Activated T-helper 2 cell treated with anti-CD3 and anti-CD28 coated beads, Interferon-gamma antibody, Interleukin-2, Interleukin-4, amounts not matched to agents 10 μg/mL and 5 μg/mL and 100 μg/mL, durations not matched to agents 14 hours and 24 hours and 36 hours (primary cell): ENCODE measurements around the gene BAZ2B. TPM values are rescaled to one million over a fixed set of nuclear protein-coding genes. Genes with fewer than 3 reads are reported as not detected.

Experiments
- DNase-seq: peaks from one replicate; pipeline ENCODE4 v3.0.0; 2021; ENCODE audit warnings: low spot score
- H3K27ac Mint-ChIP-seq: one replicate; pipeline ENCODE4 v1.8.0; 2021; ENCODE audit warnings: mixed read lengths
- H3K27me3 Mint-ChIP-seq: one replicate; pipeline ENCODE4 v1.8.0; 2021; ENCODE audit warnings: low read depth, mixed read lengths
- H3K36me3 Mint-ChIP-seq: one replicate; pipeline ENCODE4 v1.8.0; 2021; ENCODE audit warnings: low read depth, mixed read lengths
- H3K4me1 Mint-ChIP-seq: one replicate; pipeline ENCODE4 v1.8.0; 2021; ENCODE audit warnings: low read depth, mixed read lengths
- H3K4me3 Mint-ChIP-seq: one replicate; pipeline ENCODE4 v1.8.0; 2021; ENCODE audit warnings: low read depth, mild to moderate bottlenecking, moderate library complexity, mixed read lengths
- H3K9me3 Mint-ChIP-seq: one replicate; pipeline ENCODE4 v1.8.0; 2021; ENCODE audit warnings: mixed read lengths
- intact Hi-C: fragments of 100-400 bp; cut with micrococcal nuclease; formaldehyde crosslinking; loops from one replicate; pipeline ENCODE4 v1.15.1; 2023
- total RNA-seq: library from RNA; stranded (reverse); gene quantifications from 2 replicates; pipeline ENCODE4 v1.2.3, GENCODE V29; 2022

Gene BAZ2B
- total RNA-seq, 1 donor from 2014 or later = 6.5 TPM

GRCh38 chr2:159459279-159459678 is 157.1 kb downstream of the BAZ2B start:
- Mint-ChIP-seq H3K9me3 (no peaks in the 10 kb centered on the region), H3K27ac (no peak overlapping the region), H3K27me3 (no peaks in the 10 kb centered on the region), H3K4me3 (no peak overlapping the region), H3K4me1 (peaks cover 10% of the 10 kb centered on the region), H3K36me3 (no peaks in the 10 kb centered on the region)
- DNase-seq = no peak
- intact Hi-C loops = no loop called here

DNA sequence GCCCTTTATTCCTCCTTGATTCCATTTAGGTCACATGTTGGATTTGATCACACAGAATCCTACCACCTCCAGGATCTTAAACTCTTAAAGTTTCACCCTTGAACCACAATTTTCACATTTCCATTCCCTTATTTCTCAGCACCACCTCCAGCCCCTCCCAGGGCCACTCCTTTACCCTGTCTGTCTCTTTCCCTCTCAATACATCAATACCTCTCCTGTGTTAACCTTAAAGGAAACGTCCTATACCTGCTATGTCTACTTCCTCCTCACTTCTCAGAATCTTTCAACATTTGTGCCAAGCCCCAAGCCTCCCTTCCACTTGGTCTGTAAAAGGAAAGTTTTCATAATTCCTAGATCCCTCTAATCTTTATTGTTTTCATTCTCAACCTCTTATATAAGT is 158.8 kb downstream of the BAZ2B start:
- no peak for DNase-seq
- H3K36me3 Mint-ChIP-seq = no peaks in the 10 kb centered on the region
- no peaks in the 10 kb centered on the region for H3K27me3 Mint-ChIP-seq
- H3K4me3 Mint-ChIP-seq = no peak overlapping the region
- no peaks in the 10 kb centered on the region for H3K9me3 Mint-ChIP-seq
- intact Hi-C loops = no loop called here
- no peak overlapping the region for H3K27ac Mint-ChIP-seq
- peaks cover 10% of the 10 kb centered on the region for H3K4me1 Mint-ChIP-seq

DNA sequence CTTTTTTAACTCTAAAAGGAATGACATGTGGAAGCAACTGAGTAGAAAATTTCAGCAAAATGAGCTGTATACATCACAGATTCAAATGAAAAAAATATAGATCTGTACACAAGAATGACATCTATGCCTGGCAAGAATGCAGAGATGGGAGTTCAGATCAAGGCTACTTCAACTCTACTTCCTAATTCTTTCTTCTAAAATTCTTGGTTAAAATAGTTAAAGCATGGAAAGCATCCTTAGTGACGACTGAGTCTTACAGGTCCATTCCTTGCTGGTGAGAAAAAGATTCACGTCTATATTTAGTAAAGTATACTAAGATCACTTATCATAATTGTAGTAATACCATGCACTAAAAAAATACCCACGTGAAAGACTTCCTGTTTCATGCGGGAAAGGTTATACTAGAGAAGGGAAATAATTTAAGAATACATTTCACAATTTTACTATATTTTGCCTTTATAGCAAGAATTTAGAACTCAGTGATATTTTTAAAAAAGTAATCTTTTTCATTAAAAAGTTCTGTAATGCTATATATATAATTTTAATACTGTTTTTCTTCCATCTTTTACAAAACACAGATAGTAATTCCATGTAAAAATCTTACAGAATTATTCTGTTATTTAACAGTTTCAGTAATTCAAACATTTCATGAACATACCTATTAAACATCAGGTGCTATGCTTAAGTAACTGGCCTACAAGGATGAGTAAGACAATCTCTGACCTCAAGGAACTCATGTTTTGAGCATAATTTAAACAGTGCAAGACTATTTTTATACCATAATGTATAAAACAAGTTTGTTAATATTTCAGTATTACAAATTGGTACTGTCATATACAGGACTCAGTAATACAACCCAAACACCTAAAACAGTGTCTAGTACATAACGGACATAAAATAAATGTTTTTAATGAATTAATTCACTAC is 159.6 kb downstream of the BAZ2B start:
- Mint-ChIP-seq H3K27ac (no peak overlapping the region), H3K36me3 (no peaks in the 10 kb centered on the region), H3K4me3 (no peak overlapping the region), H3K27me3 (no peaks in the 10 kb centered on the region), H3K4me1 (peaks cover 10% of the 10 kb centered on the region), H3K9me3 (no peaks in the 10 kb centered on the region)
- intact Hi-C loops = no loop called here
- DNase-seq = no peak

- H3K4me1 Mint-ChIP-seq = peaks cover 10% of the 10 kb centered on the region
- no peaks in the 10 kb centered on the region for H3K9me3 Mint-ChIP-seq
- no peak overlapping the region for H3K27ac Mint-ChIP-seq
- no peak for DNase-seq
- intact Hi-C loops = no loop called here
- H3K27me3 Mint-ChIP-seq = no peaks in the 10 kb centered on the region
- no peaks in the 10 kb centered on the region for H3K36me3 Mint-ChIP-seq
- H3K4me3 Mint-ChIP-seq = no peak overlapping the region
Observed at GRCh38 chr2:159455330-159455918, 160.9 kb downstream of the BAZ2B start.

GRCh38 chr2:159454185-159454584 is 162.2 kb downstream of the BAZ2B start:
- no peaks in the 10 kb centered on the region for H3K9me3 Mint-ChIP-seq
- H3K27me3 Mint-ChIP-seq = no peaks in the 10 kb centered on the region
- no peaks in the 10 kb centered on the region for H3K36me3 Mint-ChIP-seq
- peaks cover 10% of the 10 kb centered on the region for H3K4me1 Mint-ChIP-seq
- intact Hi-C loops = no loop called here
- H3K4me3 Mint-ChIP-seq = no peak overlapping the region
- no peak overlapping the region for H3K27ac Mint-ChIP-seq
- DNase-seq = no peak

GRCh38 chr2:159450180-159450579 is 166.2 kb downstream of the BAZ2B start:
- H3K36me3 Mint-ChIP-seq = peaks cover 2% of the 10 kb centered on the region
- intact Hi-C loops = no loop called here

DNA sequence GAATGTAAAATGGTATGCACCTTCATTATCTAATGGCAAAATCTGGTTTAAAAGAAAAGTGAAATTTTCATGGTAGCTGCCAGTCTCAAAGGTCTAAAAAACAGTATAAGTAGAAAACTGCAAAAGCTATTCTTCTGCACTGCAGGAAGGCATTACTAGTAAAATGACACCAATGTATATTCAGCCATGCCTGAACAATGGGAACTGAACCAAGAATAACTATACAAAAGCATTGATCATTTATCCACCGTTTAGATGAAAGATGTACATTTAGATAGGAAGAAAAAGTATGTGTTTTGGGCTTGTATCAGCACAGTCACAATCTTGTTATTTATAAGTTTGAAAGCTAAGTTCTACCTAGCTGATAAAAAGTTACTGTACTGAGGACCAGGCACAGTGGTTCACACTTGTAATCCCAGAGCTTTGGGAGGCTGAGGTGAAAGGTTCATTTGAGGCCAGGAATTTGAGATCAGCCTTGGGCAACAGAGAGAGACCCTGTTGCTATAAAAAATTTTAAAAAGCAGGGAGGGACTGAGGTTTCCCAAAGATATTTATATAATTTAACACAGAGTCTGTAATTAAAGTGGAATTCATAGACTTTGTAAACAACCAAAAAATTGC is 166.7 kb downstream of the BAZ2B start:
- Mint-ChIP-seq H3K27me3 (no peaks in the 10 kb centered on the region), H3K4me1 (peaks cover 6% of the 10 kb centered on the region), H3K4me3 (no peak overlapping the region), H3K9me3 (no peaks in the 10 kb centered on the region), H3K36me3 (peaks cover 2% of the 10 kb centered on the region), H3K27ac (no peak overlapping the region)
- intact Hi-C loops = no loop called here
- no peak for DNase-seq

More at GRCh38 chr2:159450180-159450579, 166.2 kb downstream of the BAZ2B start:
- no peak for DNase-seq
- Mint-ChIP-seq H3K27me3 (no peaks in the 10 kb centered on the region), H3K4me3 (no peak overlapping the region), H3K4me1 (peaks cover under 1% of the 10 kb centered on the region), H3K27ac (no peak overlapping the region), H3K9me3 (no peaks in the 10 kb centered on the region)

- no peak for DNase-seq
- Mint-ChIP-seq H3K9me3 (no peaks in the 10 kb centered on the region), H3K4me1 (peaks cover 6% of the 10 kb centered on the region), H3K4me3 (no peak overlapping the region), H3K27ac (no peak overlapping the region), H3K36me3 (peaks cover 2% of the 10 kb centered on the region), H3K27me3 (no peaks in the 10 kb centered on the region)
- intact Hi-C loops = no loop called here
Observed at GRCh38 chr2:159446817-159447216, 169.5 kb downstream of the BAZ2B start.

DNA sequence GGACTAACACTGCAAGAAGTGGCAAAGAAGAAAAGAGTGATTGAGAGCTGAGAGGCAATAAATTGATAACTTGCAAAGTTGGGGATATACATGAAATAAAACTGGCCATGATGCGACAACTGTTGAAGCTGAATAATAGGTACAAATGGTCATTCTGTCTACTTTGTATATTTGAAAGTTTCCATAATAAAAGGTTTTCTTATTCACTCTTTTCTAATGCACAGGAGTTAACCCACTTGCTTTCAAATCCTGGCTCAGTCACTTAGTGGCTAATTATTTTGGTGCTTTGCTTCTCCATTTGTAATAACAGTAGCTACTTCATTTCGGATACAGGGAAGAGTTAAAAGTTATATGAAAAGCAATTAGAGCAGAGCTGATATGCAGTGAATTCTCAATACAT is 170.1 kb downstream of the BAZ2B start:
- Mint-ChIP-seq H3K27me3 (no peaks in the 10 kb centered on the region), H3K4me1 (peaks cover 6% of the 10 kb centered on the region), H3K27ac (no peak overlapping the region), H3K4me3 (no peak overlapping the region), H3K9me3 (no peaks in the 10 kb centered on the region), H3K36me3 (peaks cover 2% of the 10 kb centered on the region)
- DNase-seq = no peak
- intact Hi-C loops = no loop called here

GRCh38 chr2:159445307-159445706 is 171.0 kb downstream of the BAZ2B start:
- intact Hi-C loops = no loop called here
- no peaks in the 10 kb centered on the region for H3K27me3 Mint-ChIP-seq
- peaks cover 6% of the 10 kb centered on the region for H3K4me1 Mint-ChIP-seq
- no peak overlapping the region for H3K27ac Mint-ChIP-seq
- peaks cover 2% of the 10 kb centered on the region for H3K36me3 Mint-ChIP-seq
- no peaks in the 10 kb centered on the region for H3K9me3 Mint-ChIP-seq
- no peak for DNase-seq
- H3K4me3 Mint-ChIP-seq = no peak overlapping the region

GRCh38 chr2:159444754-159445153 is 171.6 kb downstream of the BAZ2B start:
- H3K27ac Mint-ChIP-seq = no peak overlapping the region
- H3K4me1 Mint-ChIP-seq = peaks cover 6% of the 10 kb centered on the region
- H3K4me3 Mint-ChIP-seq = no peak overlapping the region
- peaks cover 2% of the 10 kb centered on the region for H3K36me3 Mint-ChIP-seq
- H3K27me3 Mint-ChIP-seq = no peaks in the 10 kb centered on the region
- DNase-seq = no peak
- intact Hi-C loops = no loop called here
- no peaks in the 10 kb centered on the region for H3K9me3 Mint-ChIP-seq

- no peak overlapping the region for H3K27ac Mint-ChIP-seq
- H3K4me3 Mint-ChIP-seq = no peak overlapping the region
- no peak for DNase-seq
- no peaks in the 10 kb centered on the region for H3K27me3 Mint-ChIP-seq
- H3K9me3 Mint-ChIP-seq = no peaks in the 10 kb centered on the region
- intact Hi-C loops = no loop called here
- H3K4me1 Mint-ChIP-seq = peaks cover 6% of the 10 kb centered on the region
- peaks cover 2% of the 10 kb centered on the region for H3K36me3 Mint-ChIP-seq
Observed at GRCh38 chr2:159442159-159442852, 174.0 kb downstream of the BAZ2B start.
